A549 treated with RU486 at 1 μM for 4 hours (cell line): ENCODE data around the gene TEKTIP1. TPM values are rescaled to one million over a fixed set of nuclear protein-coding genes. Genes with fewer than 3 reads are reported as not detected.

Experiments
- total RNA-seq: library from RNA; stranded (reverse); fragments of 200-300 nt; extraction: Qiagen RNA extraction; gene quantifications from 5 replicates; pipeline ENCODE4 v1.2.3, GENCODE V29; 2022; ENCODE audit warnings: low read depth

Gene TEKTIP1
- not detected in 5 replicates for total RNA-seq

DNA sequence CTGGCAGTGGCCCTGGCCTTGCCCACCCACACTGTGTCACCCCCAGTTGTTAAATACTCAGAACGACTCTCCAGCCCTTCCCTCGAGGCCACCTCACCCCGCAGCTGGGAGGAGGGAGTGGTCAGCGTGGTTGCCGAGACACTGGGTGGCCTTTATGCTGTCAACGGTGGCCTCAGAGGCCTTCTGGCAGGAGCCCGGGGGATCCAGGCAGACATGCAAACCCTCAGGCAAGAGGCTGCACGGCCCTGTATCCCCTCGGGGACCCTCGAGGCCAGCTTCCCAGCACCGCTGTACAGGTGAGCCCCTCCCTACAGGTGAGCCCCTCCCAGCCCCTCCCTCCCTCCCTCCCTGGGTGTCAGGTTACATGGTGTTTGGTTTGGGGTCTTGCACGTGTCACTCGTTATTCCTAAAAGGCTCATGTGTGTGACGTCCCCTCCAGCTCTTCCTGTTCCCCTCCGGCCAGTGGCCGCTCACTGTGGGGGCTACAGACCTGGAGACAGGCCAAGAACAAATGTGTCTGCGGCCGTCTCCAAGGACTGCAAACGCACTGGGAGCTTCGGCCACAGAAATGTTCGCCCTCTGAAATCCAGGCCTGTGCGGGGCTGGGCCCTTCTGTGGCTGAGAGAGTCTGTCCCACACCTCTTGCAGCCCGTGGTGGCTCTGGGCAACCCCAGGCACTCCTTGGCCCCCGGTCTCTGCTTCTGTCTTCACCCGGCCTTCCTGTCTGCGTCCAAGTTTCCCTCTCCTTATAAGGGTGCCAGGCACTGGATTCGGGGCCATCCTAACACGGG, at the start of gene TEKTIP1:
Gene TEKTIP1, plus strand, starts transcription at position 210 of the 791 bp plus-strand sequence. Its CDS starts 4 bp downstream, at position 214.

DNA sequence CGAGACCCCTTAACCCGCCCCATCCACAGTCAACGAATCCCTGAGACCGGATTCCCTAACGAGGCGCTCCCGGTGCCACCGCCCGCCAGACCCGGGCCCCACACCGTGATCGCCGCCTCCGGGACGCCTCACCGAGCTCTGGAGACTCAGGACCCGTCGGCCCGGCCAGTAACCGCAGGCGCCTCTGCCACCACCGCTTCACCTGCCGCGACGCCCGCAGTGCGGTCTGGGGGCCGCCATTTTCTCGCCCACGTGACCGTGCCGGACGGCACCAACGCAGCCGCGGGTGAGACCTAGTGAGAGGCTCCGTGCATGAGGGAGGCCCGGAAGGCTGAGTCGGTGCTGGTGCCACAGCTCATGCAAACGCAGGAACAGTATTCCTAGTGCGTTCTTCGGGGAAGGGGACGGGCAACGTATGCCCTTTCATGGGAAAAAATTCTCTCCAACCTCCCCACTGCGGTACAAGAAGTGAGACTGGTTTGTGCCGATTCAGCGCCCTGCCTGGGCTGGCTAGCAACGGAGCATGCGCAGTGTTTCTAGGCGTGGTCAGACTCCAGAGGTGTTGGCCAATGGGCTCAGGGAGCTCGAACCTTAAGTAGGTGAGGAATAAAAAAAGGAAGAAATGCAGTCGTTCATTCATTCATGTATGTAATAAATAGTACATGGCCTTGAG, 38.4 kb upstream of the TEKTIP1 start, which contains the start of gene DOHH:
Gene DOHH, minus strand, starts transcription at position 246 of the 673 bp plus-strand sequence. CDS start 3,860 bp downstream, outside the sequence.

GRCh38 chr19:3505598-3506383, 33.2 kb upstream of the TEKTIP1 start, which contains the start of gene FZR1:
Gene FZR1 (plus strand): TSS chr19:3506311. CDS start chr19:3522990, 16,679 bp downstream.

GRCh38 chr19:3557461-3558248, 18.7 kb downstream of the TEKTIP1 start, which contains the start of gene MFSD12:
Gene MFSD12 (minus strand): TSS chr19:3557586. CDS start chr19:3557403, 183 bp downstream.

DNA sequence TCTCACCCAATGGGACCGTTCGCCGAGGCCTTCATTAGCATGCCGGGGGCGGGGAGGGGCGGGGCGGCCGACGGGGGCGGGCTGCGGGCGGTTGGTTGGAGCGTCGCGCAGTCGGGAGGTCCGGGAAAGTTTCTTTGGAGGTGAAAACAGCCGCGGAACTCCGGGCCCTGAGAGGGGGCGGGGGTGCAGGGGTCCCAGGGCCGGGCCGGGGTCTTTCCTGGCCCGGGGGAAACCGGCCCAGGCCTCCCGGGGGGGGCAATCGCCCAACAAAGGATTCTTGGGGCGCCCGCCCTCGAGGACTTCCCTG, 33.8 kb downstream of the TEKTIP1 start, which contains the start of gene HMG20B:
Gene HMG20B, plus strand, starts transcription at position 90 of the 307 bp plus-strand sequence. CDS start 366 bp downstream, outside the sequence.

DNA sequence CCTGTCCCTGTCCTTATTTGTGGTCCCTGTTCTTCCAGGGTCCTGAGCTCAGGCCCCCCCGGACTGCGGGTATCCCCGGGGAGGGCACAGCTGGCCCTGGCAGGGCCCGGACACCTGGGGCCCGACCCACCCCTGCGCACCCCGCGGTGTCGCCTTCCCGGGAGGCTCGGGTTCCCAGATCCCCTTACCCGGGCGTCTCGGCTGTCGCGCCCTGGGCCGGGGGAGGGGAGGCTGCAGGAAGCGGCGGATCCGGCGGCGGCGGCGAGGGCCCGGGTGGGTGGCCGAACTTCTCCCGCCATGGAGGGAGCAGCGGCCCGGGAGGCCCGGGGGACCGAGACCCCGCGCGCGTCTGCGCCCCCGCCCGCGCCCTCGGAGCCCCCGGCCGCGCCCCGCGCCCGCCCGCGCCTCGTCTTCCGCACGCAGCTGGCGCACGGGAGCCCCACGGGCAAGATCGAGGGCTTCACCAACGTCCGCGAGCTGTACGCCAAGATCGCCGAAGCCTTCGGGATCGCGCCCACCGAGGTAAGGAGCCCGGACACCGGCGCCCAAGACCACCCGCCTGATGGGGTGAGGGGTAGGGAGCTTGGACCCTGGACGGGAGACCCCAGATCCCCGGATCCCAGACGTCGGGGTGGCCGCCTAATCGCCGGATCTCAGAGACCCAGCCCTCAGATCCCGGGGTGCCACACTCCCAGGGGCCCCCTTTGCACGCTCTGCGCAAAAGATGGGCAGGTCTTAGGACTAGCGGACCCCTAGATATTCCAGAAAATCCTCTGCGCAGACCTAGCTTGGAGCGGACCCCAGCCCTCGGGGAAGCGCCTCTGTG, 46.5 kb downstream of the TEKTIP1 start, which contains the start of gene GIPC3:
Gene GIPC3, plus strand, starts transcription at position 178 of the 826 bp plus-strand sequence. Its CDS starts 120 bp downstream, at position 298.

Other genes starting within 250 kb of the TEKTIP1 start
- gene NFIC, start 172.6 kb upstream of the TEKTIP1 start, total RNA-seq = 29.5 to 46.3 TPM (median 41.6 TPM) in 5 replicates
- gene SMIM24, start 58.6 kb upstream of the TEKTIP1 start, total RNA-seq = 0.61 to 0.89 TPM (median 0.70 TPM) in 5 replicates
- gene SMIM44, start 55.7 kb upstream of the TEKTIP1 start, total RNA-seq = not detected in 5 replicates
- gene DOHH, start 38.5 kb upstream of the TEKTIP1 start, total RNA-seq = 12.4 to 20.5 TPM (median 18.9 TPM) in 5 replicates
- 18.0 to 38.0 TPM (median 28.5 TPM) in 5 replicates for gene FZR1, start 32.9 kb upstream of the TEKTIP1 start, total RNA-seq
- 112 to 171 TPM (median 162 TPM) in 5 replicates for gene MFSD12, start 18.4 kb downstream of the TEKTIP1 start, total RNA-seq
- gene HMG20B, start 33.8 kb downstream of the TEKTIP1 start, total RNA-seq = 44.8 to 73.0 TPM (median 63.6 TPM) in 5 replicates
- 0.11 to 0.32 TPM (median 0.17 TPM) in 5 replicates for gene GIPC3, start 46.3 kb downstream of the TEKTIP1 start, total RNA-seq
- 0.36 to 0.93 TPM (median 0.72 TPM) in 5 replicates for gene TBXA2R, start 67.7 kb downstream of the TEKTIP1 start, total RNA-seq
- gene CACTIN, start 87.6 kb downstream of the TEKTIP1 start, total RNA-seq = 13.5 to 19.4 TPM (median 18.5 TPM) in 5 replicates
- 7.8 to 13.2 TPM (median 11.5 TPM) in 5 replicates for gene PIP5K1C, start 161.3 kb downstream of the TEKTIP1 start, total RNA-seq
- 0.14 to 0.95 TPM (median 0.73 TPM) in 5 replicates for gene TJP3, start 169.2 kb downstream of the TEKTIP1 start, total RNA-seq
- gene APBA3, start 222.5 kb downstream of the TEKTIP1 start, total RNA-seq = 6.5 to 14.1 TPM (median 12.3 TPM) in 5 replicates
- gene MRPL54, start 223.5 kb downstream of the TEKTIP1 start, total RNA-seq = 58.5 to 81.5 TPM (median 67.4 TPM) in 5 replicates
- not detected in 5 replicates for gene RAX2, start 233.1 kb downstream of the TEKTIP1 start, total RNA-seq
- gene MATK, start 247.2 kb downstream of the TEKTIP1 start, total RNA-seq = 0.56 to 1.9 TPM (median 1.1 TPM) in 5 replicates